Right cardiac atrium (tissue), 5 donors: Measurements from ENCODE around the gene THBS4. TPM values are rescaled to one million over a fixed set of nuclear protein-coding genes. Genes with fewer than 3 reads are reported as not detected.

Experiments used
- ATAC-seq, 2 donors: fragments of 200-7000 bp; cut with Tn5 transposase; one replicate each; pipeline versions ENCODE4 v1.8.0 to v1.9.1; 2020; ENCODE audit warnings: moderate library complexity in 2 of 2, mild to moderate bottlenecking in 1 of 2
- DNase-seq, 3 donors: peaks; one replicate each; pipeline ENCODE4 v3.0.0-alpha.2; 2020
- H3K27ac ChIP-seq: one replicate; pipeline ENCODE4 v1.5.1; 2013; ENCODE audit warnings: mild to moderate bottlenecking, low read length, control low read depth, moderate library complexity
- H3K27me3 ChIP-seq: one replicate; pipeline ENCODE4 v1.6.1; 2013; ENCODE audit not compliant: control insufficient read depth, insufficient read depth
- H3K4me1 ChIP-seq: one replicate; pipeline ENCODE4 v1.6.1; 2013; ENCODE audit warnings: low read length; ENCODE audit not compliant: control insufficient read depth, insufficient read depth
- H3K4me3 ChIP-seq: one replicate; pipeline ENCODE4 v1.5.1; 2013; ENCODE audit warnings: low read length, control low read depth
- H3K9me3 ChIP-seq: one replicate; pipeline ENCODE4 v1.6.1; 2013; ENCODE audit warnings: low read length; ENCODE audit not compliant: control insufficient read depth
- WGBS: extraction: QIAGEN DNeasy Blood & Tissue Kit; methylation state at CpG from one replicate; pipeline ENCODE4 v1.1.7; 2013; 5-methylcytosine and 5-hydroxymethylcytosine counted together
- intact Hi-C, 4 donors: fragments of 100-400 bp; cut with DNase I; formaldehyde crosslinking; loops; one replicate each; pipeline versions ENCODE4 v1.11.0 to v1.14.0; 2022 to 2023
- polyA plus RNA-seq: library from polyadenylated mRNA; stranded (reverse); fragments of 200-250 nt; gene quantifications from one replicate; pipeline ENCODE4 v1.2.3, GENCODE V29; 2013
- total RNA-seq, 4 donors: library from RNA; stranded (reverse); fragmentation: NEBNext Ultra II Directional; extraction: Animal tissue kit (Norgen Biotek cat#: 25700); gene quantifications; one replicate each; pipeline ENCODE4 v1.2.1, GENCODE V29; 2021
- donor health status: healthy with polysubstance abuse.
- donor health status: DM: no; HTN: yes; CAD: no.
- donor health status: DM: no; HTN: no; CAD: no.
- donor health status: DM: no; HTN: yes; CAD: no; lungs with severe emphysema.
- donor health status: DM: yes; HTN: yes; CAD: no.

THBS4 gene
- total and polyA plus RNA-seq, 5 donors: 2.6 to 9.1 (median 4.5) TPM

DNA sequence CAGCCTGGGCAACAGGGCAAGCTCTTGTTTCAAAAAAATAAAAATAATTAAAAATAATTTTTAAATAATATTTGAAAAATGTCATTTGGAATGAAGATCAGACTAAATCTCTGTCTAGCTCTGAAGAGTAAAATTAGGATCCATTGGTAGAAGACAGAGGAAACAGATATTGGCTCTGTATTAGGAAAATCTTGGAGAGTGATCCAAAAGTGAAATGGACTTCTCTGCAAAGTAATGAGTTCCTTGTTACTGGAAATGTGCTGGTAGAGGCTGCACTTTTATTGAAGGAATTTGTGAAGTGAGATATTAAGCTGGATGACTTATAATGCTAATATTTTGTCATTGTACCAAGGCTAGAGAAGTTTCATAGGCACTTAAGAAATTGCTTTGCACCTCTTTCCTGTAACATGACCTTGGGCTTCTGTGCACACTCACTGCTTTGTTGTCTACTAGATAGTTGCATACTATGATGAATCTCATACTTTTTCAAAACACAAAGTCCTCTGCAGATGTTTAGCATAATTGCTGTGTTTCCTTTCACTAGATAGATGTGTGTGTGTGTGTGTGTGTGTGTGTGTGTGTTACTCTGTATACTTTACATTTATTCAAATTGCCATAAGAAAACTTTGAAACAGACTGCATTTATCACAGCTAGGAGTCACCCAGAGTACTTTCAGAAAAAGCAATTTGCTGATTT lies 13.1 kb downstream of the THBS4 start:
- Histone ChIP-seq H3K4me1 (no peaks in the 10 kb centered on the region), H3K4me3 (no peak overlapping the region), H3K27ac (no peak overlapping the region), H3K27me3 (no peaks in the 10 kb centered on the region), H3K9me3 (no peaks in the 10 kb centered on the region)
- ATAC-seq (no peak), DNase-seq (no peak)
- intact Hi-C loops: no loop called here

DNA sequence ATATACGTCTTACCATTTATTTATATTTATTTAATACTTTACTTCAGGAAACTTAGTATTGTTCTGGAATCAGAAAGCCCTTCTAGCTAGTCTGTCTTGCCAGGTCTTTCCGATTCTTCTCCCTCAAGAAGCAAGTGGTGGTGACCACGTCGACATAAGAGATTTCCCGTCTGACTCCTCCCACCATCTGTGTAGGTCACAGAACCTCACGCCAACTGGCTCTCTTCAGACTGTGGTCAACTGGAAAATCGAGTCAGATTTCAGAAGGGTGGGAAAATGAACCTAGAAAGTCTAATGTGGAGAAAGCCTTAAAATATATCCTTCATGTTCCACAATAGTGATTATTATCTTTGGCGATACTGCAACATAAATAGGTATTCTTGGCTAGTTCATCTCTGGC lies 17.3 kb downstream of the THBS4 start:
- ATAC-seq (no peak), DNase-seq (no peak)
- WGBS: 88% methylated on average over 8 of the region's 8 CpGs
- intact Hi-C loops: no loop called here
- Histone ChIP-seq H3K4me3 (no peak overlapping the region), H3K27ac (no peak overlapping the region), H3K9me3 (no peaks in the 10 kb centered on the region), H3K27me3 (no peaks in the 10 kb centered on the region), H3K4me1 (no peaks in the 10 kb centered on the region)

GRCh38 chr5:80054682-80055081 lies 19.5 kb downstream of the THBS4 start:
- H3K27me3 ChIP-seq: no peaks in the 10 kb centered on the region
- H3K9me3 ChIP-seq: no peaks in the 10 kb centered on the region
- intact Hi-C loops: no loop called here
- H3K4me3 ChIP-seq: no peak overlapping the region
- H3K4me1 ChIP-seq: no peaks in the 10 kb centered on the region
- H3K27ac ChIP-seq: no peak overlapping the region
- 87% methylated on average over 5 of the region's 5 CpGs for WGBS
- ATAC-seq (no peak), DNase-seq (no peak)

- H3K27ac ChIP-seq: no peak overlapping the region
- ATAC-seq (no peak), DNase-seq (no peak)
- intact Hi-C loops: no loop called here
- WGBS: 66% methylated on average over 11 of the region's 11 CpGs
- no peaks in the 10 kb centered on the region for H3K27me3 ChIP-seq
- no peaks in the 10 kb centered on the region for H3K4me1 ChIP-seq
- H3K9me3 ChIP-seq: no peaks in the 10 kb centered on the region
- no peak overlapping the region for H3K4me3 ChIP-seq
Measured at GRCh38 chr5:80055491-80056170, 20.5 kb downstream of the THBS4 start.

- no peaks in the 10 kb centered on the region for H3K9me3 ChIP-seq
- ATAC-seq (no peak), DNase-seq (no peak)
- intact Hi-C loops: no loop called here
- H3K27me3 ChIP-seq: no peaks in the 10 kb centered on the region
- H3K4me3 ChIP-seq: no peak overlapping the region
- WGBS: 95% methylated on average over 2 of the region's 2 CpGs
- H3K4me1 ChIP-seq: no peaks in the 10 kb centered on the region
- H3K27ac ChIP-seq: no peak overlapping the region
Measured at GRCh38 chr5:80057099-80057498, 22.0 kb downstream of the THBS4 start.

DNA sequence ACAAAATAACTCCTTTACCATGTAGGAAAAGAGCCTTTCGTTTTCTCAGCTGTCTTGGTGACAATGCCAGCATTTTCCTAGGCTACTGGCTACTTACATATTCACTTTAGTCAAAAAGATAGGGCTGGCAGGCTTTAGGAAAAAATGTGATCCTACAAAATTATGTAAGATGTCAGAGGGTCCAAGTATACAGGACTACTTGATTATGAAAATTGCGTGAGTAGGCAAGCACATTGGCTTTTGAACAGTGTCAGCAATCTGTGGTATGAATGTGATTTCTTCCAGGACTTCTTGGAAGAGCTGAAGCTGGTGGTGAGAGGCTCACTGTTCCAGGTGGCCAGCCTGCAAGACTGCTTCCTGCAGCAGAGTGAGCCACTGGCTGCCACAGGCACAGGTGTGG lies 22.8 kb downstream of the THBS4 start:
- no peak overlapping the region for H3K4me3 ChIP-seq
- H3K9me3 ChIP-seq: no peaks in the 10 kb centered on the region
- intact Hi-C loops: no loop called here
- DNase-seq: no peak
- H3K27ac ChIP-seq: no peak overlapping the region
- H3K4me1 ChIP-seq: no peaks in the 10 kb centered on the region
- no peaks in the 10 kb centered on the region for H3K27me3 ChIP-seq
- 68% methylated on average over 2 of the region's 2 CpGs for WGBS
- no peak for ATAC-seq

DNA sequence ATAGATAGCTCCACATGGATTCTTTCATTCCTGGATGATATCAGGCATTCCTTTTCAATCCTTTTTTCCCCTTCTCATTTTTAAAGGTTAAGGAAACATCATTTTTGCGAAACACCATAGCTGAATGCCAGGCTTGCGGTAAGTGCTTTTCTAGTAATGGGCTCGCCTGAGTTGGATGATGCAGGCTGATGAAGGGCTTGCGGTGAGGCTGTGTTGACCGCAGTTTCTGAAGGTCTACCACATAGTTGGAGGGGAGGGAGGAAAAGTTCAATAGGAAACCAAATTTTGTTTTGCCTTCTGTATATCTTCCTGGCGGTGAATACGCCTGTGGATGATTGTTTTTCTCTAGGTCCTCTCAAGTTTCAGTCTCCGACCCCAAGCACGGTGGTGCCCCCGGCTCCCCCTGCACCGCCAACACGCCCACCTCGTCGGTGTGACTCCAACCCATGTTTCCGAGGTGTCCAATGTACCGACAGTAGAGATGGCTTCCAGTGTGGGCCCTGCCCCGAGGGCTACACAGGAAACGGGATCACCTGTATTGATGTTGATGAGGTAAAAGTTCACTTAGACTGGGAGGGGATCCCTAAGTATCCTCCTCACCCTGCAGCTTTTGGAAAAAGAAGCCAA lies 24.3 kb downstream of the THBS4 start:
- intact Hi-C loops: no loop called here
- H3K9me3 ChIP-seq: no peaks in the 10 kb centered on the region
- H3K27me3 ChIP-seq: no peaks in the 10 kb centered on the region
- DNase-seq (no peak), ATAC-seq (no peak)
- H3K27ac ChIP-seq: no peak overlapping the region
- 96% methylated on average over 18 of the region's 18 CpGs for WGBS
- no peaks in the 10 kb centered on the region for H3K4me1 ChIP-seq
- no peak overlapping the region for H3K4me3 ChIP-seq

DNA sequence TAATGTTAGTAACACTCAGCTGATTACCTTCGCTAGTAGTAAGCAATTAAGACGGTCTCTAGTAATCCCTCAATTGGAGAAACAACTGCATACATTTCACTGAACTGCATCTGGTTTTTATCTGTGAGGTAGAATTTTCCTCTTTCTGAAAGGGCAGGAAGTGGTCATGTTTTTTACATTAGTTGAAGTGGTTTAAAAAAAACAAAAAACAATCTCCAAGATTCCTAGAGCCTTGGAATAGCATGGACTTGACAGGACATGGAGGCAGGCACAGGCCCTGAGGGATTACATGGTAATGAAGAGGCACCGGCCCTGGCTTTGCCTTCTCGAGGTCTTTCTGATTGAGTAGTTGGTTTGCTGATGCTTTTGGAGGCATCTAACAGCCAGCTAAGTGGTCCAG lies 25.8 kb downstream of the THBS4 start:
- 60% methylated on average over 4 of the region's 4 CpGs for WGBS
- Histone ChIP-seq H3K4me3 (no peak overlapping the region), H3K9me3 (no peaks in the 10 kb centered on the region), H3K4me1 (no peaks in the 10 kb centered on the region), H3K27me3 (no peaks in the 10 kb centered on the region), H3K27ac (no peak overlapping the region)
- DNase-seq (no peak), ATAC-seq (no peak)
- intact Hi-C loops: no loop called here

DNA sequence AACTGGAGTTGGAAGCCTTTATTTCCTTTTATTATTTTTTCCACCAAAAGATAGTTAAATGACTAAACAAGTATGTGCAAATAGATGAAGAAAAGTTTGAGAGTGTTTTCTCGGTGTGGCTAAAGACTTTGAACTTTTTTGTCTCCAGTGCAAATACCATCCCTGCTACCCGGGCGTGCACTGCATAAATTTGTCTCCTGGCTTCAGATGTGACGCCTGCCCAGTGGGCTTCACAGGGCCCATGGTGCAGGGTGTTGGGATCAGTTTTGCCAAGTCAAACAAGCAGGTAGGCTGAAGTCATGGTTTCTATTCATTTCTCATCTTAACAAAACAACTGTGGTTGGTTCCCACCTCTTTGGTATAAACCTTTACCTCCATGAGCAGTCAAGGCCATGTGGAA lies 26.4 kb downstream of the THBS4 start:
- ATAC-seq: no peak
- H3K9me3 ChIP-seq: no peaks in the 10 kb centered on the region

GRCh38 chr5:80064124-80064523 lies 29.0 kb downstream of the THBS4 start:
- ATAC-seq (no peak), DNase-seq (no peak)
- Histone ChIP-seq H3K27ac (no peak overlapping the region), H3K4me1 (no peaks in the 10 kb centered on the region), H3K9me3 (no peaks in the 10 kb centered on the region), H3K4me3 (no peak overlapping the region), H3K27me3 (no peaks in the 10 kb centered on the region)
- intact Hi-C loops: no loop called here

More for the DNA sequence above, 26.4 kb downstream of the THBS4 start:
- Histone ChIP-seq H3K27ac (no peak overlapping the region), H3K4me3 (no peak overlapping the region), H3K4me1 (no peaks in the 10 kb centered on the region), H3K27me3 (no peaks in the 10 kb centered on the region)
- intact Hi-C loops: no loop called here
- WGBS: 91% methylated on average over 4 of the region's 4 CpGs
- no peak for DNase-seq

GRCh38 chr5:80067016-80067415 lies 31.9 kb downstream of the THBS4 start:
- ATAC-seq: no peak
- Histone ChIP-seq H3K4me3 (no peak overlapping the region), H3K4me1 (peaks cover 5% of the 10 kb centered on the region), H3K9me3 (no peaks in the 10 kb centered on the region), H3K27ac (no peak overlapping the region), H3K27me3 (no peaks in the 10 kb centered on the region)
- intact Hi-C loops: no loop called here
- no peak for DNase-seq
- 88% methylated on average over 2 of the region's 2 CpGs for WGBS
